Spleen (tissue), 11 donors: ENCODE results near the gene ARPC4. TPM values are rescaled to one million over a fixed set of nuclear protein-coding genes. Genes with fewer than 3 reads are reported as not detected.

Source experiments
- DNase-seq: peaks from one replicate; pipeline ENCODE4 v3.0.0-alpha.2; 2020
- H3K27ac ChIP-seq, 8 donors: fragments of 200-600 bp; sonication (generic) in 7 of 8; 1 replicate in 4 of 8; 2 replicates in 4 of 8; pipeline versions ENCODE4 v1.5.0 to v1.8.0; 2016 to 2021; ENCODE audit warnings: inconsistent platforms in 4 of 8, mild to moderate bottlenecking in 4 of 8, moderate library complexity in 1 of 8
- H3K27me3 ChIP-seq, 7 donors: fragments of 200-600 bp; sonication (generic) in 6 of 7; replicated peaks in 1 of 7; 1 replicate in 4 of 7; 2 replicates in 3 of 7; pipeline versions ENCODE4 v1.5.0 to v1.8.0; 2016 to 2021; ENCODE audit warnings: inconsistent platforms in 3 of 7, mild to moderate bottlenecking in 1 of 7
- H3K36me3 ChIP-seq, 6 donors: fragments of 200-600 bp; sonication (generic) in 5 of 6; 1 replicate in 4 of 6; 2 replicates in 2 of 6; pipeline versions ENCODE4 v1.5.0 to v1.8.0; 2016 to 2021; ENCODE audit warnings: inconsistent platforms in 2 of 6
- H3K4me1 ChIP-seq, 6 donors: fragments of 200-600 bp; sonication (generic) in 5 of 6; 1 replicate in 3 of 6; 2 replicates in 3 of 6; pipeline versions ENCODE4 v1.5.0 to v1.8.0; 2016 to 2021; ENCODE audit warnings: inconsistent platforms in 3 of 6
- H3K4me3 ChIP-seq, 8 donors: fragments of 200-600 bp; sonication (generic) in 7 of 8; 1 replicate in 4 of 8; 2 replicates in 4 of 8; pipeline versions ENCODE4 v1.5.0 to v1.8.0; 2016 to 2021; ENCODE audit warnings: inconsistent platforms in 4 of 8, mild to moderate bottlenecking in 4 of 8, moderate library complexity in 2 of 8
- H3K9me3 ChIP-seq, 8 donors: fragments of 200-600 bp; sonication (generic) in 7 of 8; 1 replicate in 4 of 8; 2 replicates in 4 of 8; pipeline versions ENCODE4 v1.5.0 to v1.8.0; 2016 to 2021; ENCODE audit warnings: inconsistent platforms in 4 of 8
- CTCF ChIP-seq, 11 experiments: fragments of 200-600 bp in 7 of 11; fragments of 450-650 bp in 4 of 11; sonication (generic) in 4 of 11; IDR thresholded peaks in 8 of 11; conservative IDR thresholded peaks in 3 of 11; 1 replicate in 7 of 11; 2 replicates in 4 of 11; pipeline versions ENCODE4 v1.4.0 to v1.8.0; 2016 to 2021; ENCODE audit warnings: antibody characterized with exemption in 11 of 11, inconsistent platforms in 4 of 11, mild to moderate bottlenecking in 1 of 11
- POLR2A ChIP-seq, 3 donors: fragments of 450-650 bp; IDR thresholded peaks; one replicate each; pipeline ENCODE4 v1.5.1; 2017; ENCODE audit warnings: antibody characterized with exemption in 3 of 3, mild to moderate bottlenecking in 1 of 3
- POLR2AphosphoS5 ChIP-seq, 3 donors: sonication (generic); formaldehyde crosslinking; IDR thresholded peaks; one replicate each; pipeline ENCODE4 v1.5.1; 2017; ENCODE audit warnings: antibody characterized with exemption in 3 of 3
- WGBS, 5 donors: extraction: QIAGEN DNeasy Blood & Tissue Kit in 3 of 5; methylation state at CpG; one replicate each; pipeline versions ENCODE4 v1.1.5 to v1.1.7; 2013 to 2018; 5-methylcytosine and 5-hydroxymethylcytosine counted together
- intact Hi-C: fragments of 100-400 bp; cut with DNase I; formaldehyde crosslinking; loops from one replicate; pipeline ENCODE4 v1.15.0; 2023; ENCODE audit warnings: low total_unique reads
- polyA plus RNA-seq, 3 donors: library from polyadenylated mRNA; stranded (reverse); fragments of 200-250 nt; gene quantifications; one replicate each; pipeline ENCODE4 v1.2.1, GENCODE V29; 2013
- total RNA-seq, 7 donors: library from RNA; depleted of rRNA in 3 of 7; stranded (reverse); fragments of >200 nt in 3 of 7; fragmentation: NEBNext Ultra II Directional in 4 of 7; extraction: Animal tissue kit (Norgen Biotek cat#: 25700) in 4 of 7; gene quantifications; one replicate each; pipeline versions ENCODE4 v1.1.0 to v1.2.1, GENCODE V29; 2016 to 2021
- donor health status: healthy with polysubstance abuse.
- donor health status: DM: no; HTN: no; CAD: no; lungs with moderate emphysema.
- donor health status: DM: no; HTN: no; CAD: no.
- donor health status: Bipolar disorder and iron deficiency.
- donor health status: healthy.
- donor health status: DM: no; HTN: no; CAD: no.
- donor health status: DM: yes; HTN: yes; CAD: no.

The ARPC4 gene
- total and polyA plus RNA-seq, 10 donors: 98.9 to 238 (median 185) TPM

- intact Hi-C loops: no loop called here
- Histone ChIP-seq H3K9me3 (no peaks in the 10 kb centered on the region), H3K36me3 (peaks cover 6 to 75% (median 49%) of the 10 kb centered on the region in 6 donors), H3K27me3 (no peaks in the 10 kb centered on the region), H3K27ac (peak overlapping the region; percentile 78 to 97 (median 94)), H3K4me3 (peak overlapping the region; percentile 46 to 86 (median 69)), H3K4me1 (peaks cover 20 to 57% (median 38%) of the 10 kb centered on the region in 6 donors)
- no peak for DNase-seq
- WGBS, 5 donors: 11 to 22% (median 20%) methylated on average over 16 to 19 of the region's 19 CpGs
- TF ChIP-seq CTCF (IDR thresholded peaks at IDR 0.05 in 8 of 11, conservative IDR thresholded peaks at IDR 0.05 in 3 of 11) (peak in 1 of 11 experiments; percentile 12), POLR2A (IDR thresholded peaks at IDR 0.05) (no peak)
These were observed 43.6 kb upstream of the ARPC4 start for GRCh38 chr3:9749296-9749644.

- Histone ChIP-seq H3K27me3 (no peaks in the 10 kb centered on the region), H3K27ac (peak within 1 kb of the TSS; percentile 78 to 97 (median 94)), H3K4me1 (peaks cover 20 to 63% (median 44%) of the 10 kb centered on the region in 6 donors), H3K9me3 (no peaks in the 10 kb centered on the region), H3K36me3 (peaks cover 3 to 75% (median 46%) of the 10 kb centered on the region in 6 donors), H3K4me3 (peak within 1 kb of the TSS; percentile 46 to 86 (median 69))
- 0 to 1% (median 0%) methylated on average over 47 to 60 of the region's 60 CpGs for WGBS, 5 donors
- peak; percentile 98 for DNase-seq
- intact Hi-C loops: no loop called here
- peak; percentile 90 to 94 (median 93) for TF ChIP-seq POLR2AphosphoS5 (IDR thresholded peaks at IDR 0.05)
- peak in 1 of 3 donors; percentile 3 for TF ChIP-seq POLR2A (IDR thresholded peaks at IDR 0.05)
- peak in 2 of 11 experiments; percentile 10 to 17 for TF ChIP-seq CTCF (IDR thresholded peaks at IDR 0.05 in 8 of 11, conservative IDR thresholded peaks at IDR 0.05 in 3 of 11)
These were observed 43.0 kb upstream of the ARPC4 start, which contains the start of gene OGG1 for GRCh38 chr3:9749645-9750555. Gene OGG1 (plus strand): TSS chr3:9749952. CDS start chr3:9750287, 335 bp downstream.

- peaks cover 0 to 75% (median 41%) of the 10 kb centered on the region in 6 donors for H3K36me3 ChIP-seq
- peak overlapping the region; percentile 64 to 97 (median 94) for H3K27ac ChIP-seq
- WGBS, 5 donors: 39 to 51% (median 46%) methylated on average over 17 of the region's 17 CpGs
- peak overlapping the region; percentile 46 to 86 (median 69) for H3K4me3 ChIP-seq
- TF ChIP-seq CTCF (IDR thresholded peaks at IDR 0.05 in 8 of 11, conservative IDR thresholded peaks at IDR 0.05 in 3 of 11): no peak
- TF ChIP-seq POLR2AphosphoS5 (IDR thresholded peaks at IDR 0.05): no peak
- no peak for TF ChIP-seq POLR2A (IDR thresholded peaks at IDR 0.05)
- intact Hi-C loops: no loop called here
- no peaks in the 10 kb centered on the region for H3K27me3 ChIP-seq
- H3K9me3 ChIP-seq: no peaks in the 10 kb centered on the region
- no peak for DNase-seq
- peaks cover 20 to 72% (median 52%) of the 10 kb centered on the region in 6 donors for H3K4me1 ChIP-seq
These were observed 42.1 kb upstream of the ARPC4 start for GRCh38 chr3:9750556-9751411.
